SH-SY5Y (cell line): ENCODE results near the gene RIN3.

Experiments
- GATA2 ChIP-seq: IDR thresholded peaks from 2 replicates; pipeline ENCODE4 v1.6.1; 2011; ENCODE audit warnings: mild to moderate bottlenecking, low read depth, low read length
- GATA3 ChIP-seq: IDR thresholded peaks from 2 replicates; pipeline ENCODE4 v1.6.1; 2011; ENCODE audit warnings: low read depth, mild to moderate bottlenecking, low read length, moderate library complexity

GRCh38 chr14:92737206-92737605 is 223.6 kb downstream of the RIN3 start:
- no peak for TF ChIP-seq GATA2
- no peak for TF ChIP-seq GATA3
